ENCODE results near the gene PLCD3. TPM values are rescaled to one million over a fixed set of nuclear protein-coding genes. Genes with fewer than 3 reads are reported as not detected.

The PLCD3 gene
- total and polyA plus RNA-seq, 2 of the 13 experiments (the other 11 are each of a cell fraction or from before 2014, with no cell fraction given), result 11.3 to 39.1 TPM

DNA sequence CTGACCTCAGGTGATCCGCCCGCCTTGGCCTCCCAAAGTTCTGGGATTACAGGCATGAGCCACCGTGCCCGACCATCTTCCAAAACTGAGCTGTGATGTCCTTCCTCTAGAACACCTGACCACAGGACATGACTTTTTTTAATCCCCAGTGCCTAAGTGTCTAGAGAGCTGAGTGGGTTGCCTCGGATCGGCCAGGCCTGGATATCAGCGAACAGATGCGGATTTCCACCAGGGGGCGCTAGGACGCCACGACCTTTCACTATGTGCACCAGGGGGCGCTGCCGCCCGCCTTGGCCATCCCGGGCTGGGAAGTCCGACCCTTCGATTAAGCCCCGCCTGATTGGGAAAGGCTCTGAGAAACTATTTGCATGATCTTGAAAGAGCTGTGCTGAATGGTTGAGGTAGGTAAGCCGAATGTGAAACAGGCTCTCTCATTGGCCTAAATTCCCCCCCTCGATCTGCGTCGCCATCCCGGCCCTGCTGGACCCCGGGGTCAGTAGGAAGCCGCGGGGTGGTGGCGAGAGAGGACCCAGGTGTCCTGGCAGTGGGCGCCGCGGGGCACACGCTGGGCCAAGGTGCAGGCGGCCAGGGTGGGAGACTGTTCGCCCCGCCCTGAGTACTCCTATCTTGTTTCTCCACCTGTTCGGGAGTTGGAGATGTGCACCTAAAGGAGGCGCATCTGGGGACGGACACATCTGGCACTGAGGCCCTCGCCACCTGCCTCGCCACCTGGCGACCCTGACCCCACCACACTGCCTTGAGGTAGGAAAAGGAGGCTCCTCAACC is 3.1 kb upstream of the PLCD3 start, which contains the start of gene ACBD4 (continued):
- TF ChIP-seq, protein P1, sequence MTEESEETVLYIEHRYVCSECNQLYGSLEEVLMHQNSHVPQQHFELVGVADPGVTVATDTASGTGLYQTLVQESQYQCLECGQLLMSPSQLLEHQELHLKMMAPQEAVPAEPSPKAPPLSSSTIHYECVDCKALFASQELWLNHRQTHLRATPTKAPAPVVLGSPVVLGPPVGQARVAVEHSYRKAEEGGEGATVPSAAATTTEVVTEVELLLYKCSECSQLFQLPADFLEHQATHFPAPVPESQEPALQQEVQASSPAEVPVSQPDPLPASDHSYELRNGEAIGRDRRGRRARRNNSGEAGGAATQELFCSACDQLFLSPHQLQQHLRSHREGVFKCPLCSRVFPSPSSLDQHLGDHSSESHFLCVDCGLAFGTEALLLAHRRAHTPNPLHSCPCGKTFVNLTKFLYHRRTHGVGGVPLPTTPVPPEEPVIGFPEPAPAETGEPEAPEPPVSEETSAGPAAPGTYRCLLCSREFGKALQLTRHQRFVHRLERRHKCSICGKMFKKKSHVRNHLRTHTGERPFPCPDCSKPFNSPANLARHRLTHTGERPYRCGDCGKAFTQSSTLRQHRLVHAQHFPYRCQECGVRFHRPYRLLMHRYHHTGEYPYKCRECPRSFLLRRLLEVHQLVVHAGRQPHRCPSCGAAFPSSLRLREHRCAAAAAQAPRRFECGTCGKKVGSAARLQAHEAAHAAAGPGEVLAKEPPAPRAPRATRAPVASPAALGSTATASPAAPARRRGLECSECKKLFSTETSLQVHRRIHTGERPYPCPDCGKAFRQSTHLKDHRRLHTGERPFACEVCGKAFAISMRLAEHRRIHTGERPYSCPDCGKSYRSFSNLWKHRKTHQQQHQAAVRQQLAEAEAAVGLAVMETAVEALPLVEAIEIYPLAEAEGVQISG (CRISPR knock-in tag; IDR thresholded peaks at IDR 0.05), result peak; percentile 82; the same call in 1 of the 2 replicates
- peak; percentile 87 for TF ChIP-seq CREM (IDR thresholded peaks at IDR 0.05)
- TF ChIP-seq CREM (CRISPR knock-in tag; IDR thresholded peaks at IDR 0.05), result no peak; the same call in 1 of the 2 replicates
- TF ChIP-seq RFX5 (IDR thresholded peaks at IDR 0.05; ENCODE audit: low read depth, low read length), result peak; percentile 63
- TF ChIP-seq, protein P2, sequence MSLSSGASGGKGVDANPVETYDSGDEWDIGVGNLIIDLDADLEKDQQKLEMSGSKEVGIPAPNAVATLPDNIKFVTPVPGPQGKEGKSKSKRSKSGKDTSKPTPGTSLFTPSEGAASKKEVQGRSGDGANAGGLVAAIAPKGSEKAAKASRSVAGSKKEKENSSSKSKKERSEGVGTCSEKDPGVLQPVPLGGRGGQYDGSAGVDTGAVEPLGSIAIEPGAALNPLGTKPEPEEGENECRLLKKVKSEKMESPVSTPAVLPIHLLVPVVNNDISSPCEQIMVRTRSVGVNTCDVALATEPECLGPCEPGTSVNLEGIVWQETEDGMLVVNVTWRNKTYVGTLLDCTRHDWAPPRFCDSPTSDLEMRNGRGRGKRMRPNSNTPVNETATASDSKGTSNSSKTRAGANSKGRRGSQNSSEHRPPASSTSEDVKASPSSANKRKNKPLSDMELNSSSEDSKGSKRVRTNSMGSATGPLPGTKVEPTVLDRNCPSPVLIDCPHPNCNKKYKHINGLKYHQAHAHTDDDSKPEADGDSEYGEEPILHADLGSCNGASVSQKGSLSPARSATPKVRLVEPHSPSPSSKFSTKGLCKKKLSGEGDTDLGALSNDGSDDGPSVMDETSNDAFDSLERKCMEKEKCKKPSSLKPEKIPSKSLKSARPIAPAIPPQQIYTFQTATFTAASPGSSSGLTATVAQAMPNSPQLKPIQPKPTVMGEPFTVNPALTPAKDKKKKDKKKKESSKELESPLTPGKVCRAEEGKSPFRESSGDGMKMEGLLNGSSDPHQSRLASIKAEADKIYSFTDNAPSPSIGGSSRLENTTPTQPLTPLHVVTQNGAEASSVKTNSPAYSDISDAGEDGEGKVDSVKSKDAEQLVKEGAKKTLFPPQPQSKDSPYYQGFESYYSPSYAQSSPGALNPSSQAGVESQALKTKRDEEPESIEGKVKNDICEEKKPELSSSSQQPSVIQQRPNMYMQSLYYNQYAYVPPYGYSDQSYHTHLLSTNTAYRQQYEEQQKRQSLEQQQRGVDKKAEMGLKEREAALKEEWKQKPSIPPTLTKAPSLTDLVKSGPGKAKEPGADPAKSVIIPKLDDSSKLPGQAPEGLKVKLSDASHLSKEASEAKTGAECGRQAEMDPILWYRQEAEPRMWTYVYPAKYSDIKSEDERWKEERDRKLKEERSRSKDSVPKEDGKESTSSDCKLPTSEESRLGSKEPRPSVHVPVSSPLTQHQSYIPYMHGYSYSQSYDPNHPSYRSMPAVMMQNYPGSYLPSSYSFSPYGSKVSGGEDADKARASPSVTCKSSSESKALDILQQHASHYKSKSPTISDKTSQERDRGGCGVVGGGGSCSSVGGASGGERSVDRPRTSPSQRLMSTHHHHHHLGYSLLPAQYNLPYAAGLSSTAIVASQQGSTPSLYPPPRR (CRISPR knock-in tag; IDR thresholded peaks at IDR 0.05; ENCODE audit: borderline replicate concordance), result 0 out of 2 replicates have a peak, but pooled peaks have one; percentile 36
- TF ChIP-seq SIN3B (IDR thresholded peaks at IDR 0.05; ENCODE audit: low read length), result peak; percentile 49; the same call in 1 of the 2 replicates
- peak; percentile 85; the same call in 1 of the 2 replicates for TF ChIP-seq ZNF616 (CRISPR knock-in tag; IDR thresholded peaks at IDR 0.05; ENCODE audit: low read depth)
- peak; percentile 71 for TF ChIP-seq FOXA3 (CRISPR knock-in tag; IDR thresholded peaks at IDR 0.05)
- peak; percentile 91 for TF ChIP-seq RBFOX2 (IDR thresholded peaks at IDR 0.05; ENCODE audit: low read depth, low read length)
- TF ChIP-seq ZNF598 (CRISPR knock-in tag; IDR thresholded peaks at IDR 0.05; ENCODE audit: borderline replicate concordance), result peak; percentile 98
- peak; percentile 91 for TF ChIP-seq ZFP36L2 (CRISPR knock-in tag; IDR thresholded peaks at IDR 0.05)
- TF ChIP-seq, protein P3, sequence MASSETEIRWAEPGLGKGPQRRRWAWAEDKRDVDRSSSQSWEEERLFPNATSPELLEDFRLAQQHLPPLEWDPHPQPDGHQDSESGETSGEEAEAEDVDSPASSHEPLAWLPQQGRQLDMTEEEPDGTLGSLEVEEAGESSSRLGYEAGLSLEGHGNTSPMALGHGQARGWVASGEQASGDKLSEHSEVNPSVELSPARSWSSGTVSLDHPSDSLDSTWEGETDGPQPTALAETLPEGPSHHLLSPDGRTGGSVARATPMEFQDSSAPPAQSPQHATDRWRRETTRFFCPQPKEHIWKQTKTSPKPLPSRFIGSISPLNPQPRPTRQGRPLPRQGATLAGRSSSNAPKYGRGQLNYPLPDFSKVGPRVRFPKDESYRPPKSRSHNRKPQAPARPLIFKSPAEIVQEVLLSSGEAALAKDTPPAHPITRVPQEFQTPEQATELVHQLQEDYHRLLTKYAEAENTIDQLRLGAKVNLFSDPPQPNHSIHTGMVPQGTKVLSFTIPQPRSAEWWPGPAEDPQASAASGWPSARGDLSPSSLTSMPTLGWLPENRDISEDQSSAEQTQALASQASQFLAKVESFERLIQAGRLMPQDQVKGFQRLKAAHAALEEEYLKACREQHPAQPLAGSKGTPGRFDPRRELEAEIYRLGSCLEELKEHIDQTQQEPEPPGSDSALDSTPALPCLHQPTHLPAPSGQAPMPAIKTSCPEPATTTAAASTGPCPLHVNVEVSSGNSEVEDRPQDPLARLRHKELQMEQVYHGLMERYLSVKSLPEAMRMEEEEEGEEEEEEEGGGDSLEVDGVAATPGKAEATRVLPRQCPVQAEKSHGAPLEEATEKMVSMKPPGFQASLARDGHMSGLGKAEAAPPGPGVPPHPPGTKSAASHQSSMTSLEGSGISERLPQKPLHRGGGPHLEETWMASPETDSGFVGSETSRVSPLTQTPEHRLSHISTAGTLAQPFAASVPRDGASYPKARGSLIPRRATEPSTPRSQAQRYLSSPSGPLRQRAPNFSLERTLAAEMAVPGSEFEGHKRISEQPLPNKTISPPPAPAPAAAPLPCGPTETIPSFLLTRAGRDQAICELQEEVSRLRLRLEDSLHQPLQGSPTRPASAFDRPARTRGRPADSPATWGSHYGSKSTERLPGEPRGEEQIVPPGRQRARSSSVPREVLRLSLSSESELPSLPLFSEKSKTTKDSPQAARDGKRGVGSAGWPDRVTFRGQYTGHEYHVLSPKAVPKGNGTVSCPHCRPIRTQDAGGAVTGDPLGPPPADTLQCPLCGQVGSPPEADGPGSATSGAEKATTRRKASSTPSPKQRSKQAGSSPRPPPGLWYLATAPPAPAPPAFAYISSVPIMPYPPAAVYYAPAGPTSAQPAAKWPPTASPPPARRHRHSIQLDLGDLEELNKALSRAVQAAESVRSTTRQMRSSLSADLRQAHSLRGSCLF (CRISPR knock-in tag; IDR thresholded peaks at IDR 0.05; ENCODE audit: borderline replicate concordance), result peak; percentile 72; the same call in 1 of the 2 replicates
- TF ChIP-seq ZNF160 (CRISPR knock-in tag; IDR thresholded peaks at IDR 0.05), result peak; percentile 90; the same call in 1 of the 2 replicates
- peak; percentile 91 for TF ChIP-seq CBFB (CRISPR knock-in tag; IDR thresholded peaks at IDR 0.05)
- TF ChIP-seq CC2D1A (CRISPR knock-in tag; IDR thresholded peaks at IDR 0.05), result no peak
- 0 out of 2 replicates have a peak, but pooled peaks have one; percentile 69 for TF ChIP-seq AKAP8 (CRISPR knock-in tag; IDR thresholded peaks at IDR 0.05)
- TF ChIP-seq NFYB (CRISPR knock-in tag; IDR thresholded peaks at IDR 0.05), result peak; percentile 93
- peak; percentile 71 to 97 for TF ChIP-seq POLR2A (IDR thresholded peaks at IDR 0.05; ENCODE audit: insufficient read depth in 1 of 2, low read depth in 2 of 2, low read length in 2 of 2)
